Endothelial cell of umbilical vein (primary cell): ENCODE data around the gene CDCP1.

Experiments
- EZH2 ChIP-seq: IDR thresholded peaks from 2 replicates; pipeline ENCODE4 v1.6.1; 2012; ENCODE audit warnings: borderline replicate concordance, low read depth, mild to moderate bottlenecking, moderate library complexity, low read length, inconsistent platforms; ENCODE audit not compliant: severe bottlenecking
- POLR2A ChIP-seq: IDR thresholded peaks from 2 replicates; pipeline ENCODE4 v1.6.1; 2012; ENCODE audit warnings: low read depth, mild to moderate bottlenecking, control low read depth, low read length
- POLR2AphosphoS5 ChIP-seq: IDR thresholded peaks from 2 replicates; pipeline ENCODE4 v1.6.1; 2012; ENCODE audit warnings: low read depth, mild to moderate bottlenecking, control low read depth, low read length, moderate library complexity; ENCODE audit not compliant: insufficient read depth
- TF ChIP-seq, protein P1 (sequence below): IDR thresholded peaks from 2 replicates; pipeline ENCODE4 v1.6.1; 2011; ENCODE audit not compliant: insufficient read depth, insufficient read length
- TF ChIP-seq, protein P2 (sequence below), 2 donors: IDR thresholded peaks; 1 replicate in 1 of 2; 2 replicates in 1 of 2; pipeline ENCODE4 v1.5.1; 2011; ENCODE audit warnings: low read length in 2 of 2, mild to moderate bottlenecking in 2 of 2, moderate library complexity in 2 of 2, control low read depth in 1 of 2, inconsistent platforms in 1 of 2, low read depth in 1 of 2; ENCODE audit not compliant: insufficient read depth in 1 of 2; ENCODE audit errors: extremely low read depth in 1 of 2

DNA sequence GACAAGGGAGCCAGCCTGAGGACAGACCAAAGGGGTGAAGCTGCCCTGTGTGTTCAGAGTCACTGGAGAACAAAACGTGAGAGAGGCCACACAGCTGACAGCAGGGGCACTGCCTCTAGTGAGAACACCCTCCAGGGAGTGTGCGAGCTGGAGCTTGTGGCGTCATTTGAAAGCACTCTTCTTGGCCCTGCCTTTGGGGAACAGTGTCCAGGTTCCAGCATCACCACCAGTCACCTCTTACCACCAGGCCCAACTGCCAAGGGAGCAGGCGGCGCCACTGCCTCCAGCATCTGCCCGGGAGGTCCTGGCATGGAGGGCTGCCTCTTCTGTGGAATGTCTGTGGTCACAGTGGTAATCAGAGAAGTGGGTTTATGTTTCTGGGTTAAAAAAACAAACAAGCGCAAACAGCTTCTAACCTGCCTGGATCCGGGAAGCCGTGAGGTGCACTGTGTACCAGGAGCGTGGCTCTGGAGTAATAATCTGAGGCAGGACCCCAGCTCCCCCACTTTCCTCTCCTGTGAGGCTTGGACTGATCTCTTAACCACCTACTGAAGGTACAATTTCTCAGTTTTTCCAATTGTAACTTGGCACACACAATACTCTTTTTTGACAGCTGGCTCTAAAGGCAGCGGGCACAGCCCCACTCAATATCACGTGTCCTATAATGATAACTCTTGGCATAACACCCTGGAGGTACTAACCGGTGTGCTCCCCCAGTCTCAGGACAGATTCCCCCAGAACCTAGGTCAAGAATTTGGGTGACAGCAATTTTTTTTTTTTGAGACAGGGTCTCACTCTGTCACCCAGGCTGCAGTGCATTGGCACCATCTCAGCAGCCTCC, 32.2 kb upstream of the CDCP1 start:
- TF ChIP-seq POLR2AphosphoS5: no peak
- no peak for TF ChIP-seq EZH2
- TF ChIP-seq, protein P1, sequence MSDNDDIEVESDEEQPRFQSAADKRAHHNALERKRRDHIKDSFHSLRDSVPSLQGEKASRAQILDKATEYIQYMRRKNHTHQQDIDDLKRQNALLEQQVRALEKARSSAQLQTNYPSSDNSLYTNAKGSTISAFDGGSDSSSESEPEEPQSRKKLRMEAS: no peak
- TF ChIP-seq POLR2A: no peak
- TF ChIP-seq, protein P2, sequence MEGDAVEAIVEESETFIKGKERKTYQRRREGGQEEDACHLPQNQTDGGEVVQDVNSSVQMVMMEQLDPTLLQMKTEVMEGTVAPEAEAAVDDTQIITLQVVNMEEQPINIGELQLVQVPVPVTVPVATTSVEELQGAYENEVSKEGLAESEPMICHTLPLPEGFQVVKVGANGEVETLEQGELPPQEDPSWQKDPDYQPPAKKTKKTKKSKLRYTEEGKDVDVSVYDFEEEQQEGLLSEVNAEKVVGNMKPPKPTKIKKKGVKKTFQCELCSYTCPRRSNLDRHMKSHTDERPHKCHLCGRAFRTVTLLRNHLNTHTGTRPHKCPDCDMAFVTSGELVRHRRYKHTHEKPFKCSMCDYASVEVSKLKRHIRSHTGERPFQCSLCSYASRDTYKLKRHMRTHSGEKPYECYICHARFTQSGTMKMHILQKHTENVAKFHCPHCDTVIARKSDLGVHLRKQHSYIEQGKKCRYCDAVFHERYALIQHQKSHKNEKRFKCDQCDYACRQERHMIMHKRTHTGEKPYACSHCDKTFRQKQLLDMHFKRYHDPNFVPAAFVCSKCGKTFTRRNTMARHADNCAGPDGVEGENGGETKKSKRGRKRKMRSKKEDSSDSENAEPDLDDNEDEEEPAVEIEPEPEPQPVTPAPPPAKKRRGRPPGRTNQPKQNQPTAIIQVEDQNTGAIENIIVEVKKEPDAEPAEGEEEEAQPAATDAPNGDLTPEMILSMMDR (IDR thresholded peaks at IDR 0.05; ENCODE audit: extremely low read depth in 1 of 2, insufficient read depth in 1 of 2, low read depth in 1 of 2, low read length in 2 of 2): no peak
